SIG-M5 (cell line): Measurements from ENCODE around the gene RRAGD.

ENCODE experiments used
- DNase-seq: peaks from one replicate; lab custom pipeline; 2025; lab: John Stamatoyannopoulos, UW

Gene RRAGD

GRCh38 chr6:89339565-89339964 is 72.5 kb downstream of the RRAGD start:
- no peak for DNase-seq

GRCh38 chr6:89335164-89335563 is 76.9 kb downstream of the RRAGD start:
- no peak for DNase-seq

GRCh38 chr6:89330910-89331309 is 81.2 kb downstream of the RRAGD start:
- no peak for DNase-seq

DNA sequence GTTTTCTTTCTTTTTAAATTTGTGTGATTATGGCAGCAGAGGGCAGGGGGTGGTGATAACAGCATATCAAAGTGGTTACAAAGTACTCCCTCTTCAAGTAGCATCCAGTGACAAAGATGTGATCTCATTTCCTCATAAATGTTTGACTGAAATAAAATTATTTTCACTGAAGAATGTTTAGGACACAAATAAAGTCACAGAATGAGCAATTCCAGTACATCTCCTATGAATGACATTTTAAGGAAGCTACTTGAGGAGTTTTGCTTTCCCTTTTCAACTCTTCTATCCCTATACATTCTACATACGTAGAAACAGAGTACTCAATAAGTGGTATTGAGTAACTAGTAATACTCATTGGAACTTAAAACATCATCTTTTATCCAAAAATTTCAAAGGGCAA is 83.1 kb downstream of the RRAGD start:
- no peak for DNase-seq

DNA sequence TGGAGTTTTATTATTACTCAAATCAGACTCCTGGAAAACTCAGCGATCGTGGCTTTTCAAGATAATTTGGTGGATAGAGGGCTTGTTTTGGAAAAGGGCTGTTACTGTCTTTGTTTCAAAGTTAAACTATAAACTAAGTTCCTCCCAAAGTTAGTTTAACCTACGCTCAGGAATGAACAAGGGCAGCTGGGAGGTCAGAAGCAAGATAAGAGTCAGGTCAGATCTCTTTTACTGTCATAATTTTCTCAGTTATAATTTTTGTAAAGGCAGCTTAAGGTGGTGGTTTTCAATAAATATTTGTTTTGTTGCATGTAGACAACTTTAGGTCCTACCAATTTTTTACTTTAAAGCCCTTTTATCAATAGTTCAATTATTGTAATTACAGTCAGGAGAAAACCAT is 87.8 kb downstream of the RRAGD start:
- no peak for DNase-seq

DNA sequence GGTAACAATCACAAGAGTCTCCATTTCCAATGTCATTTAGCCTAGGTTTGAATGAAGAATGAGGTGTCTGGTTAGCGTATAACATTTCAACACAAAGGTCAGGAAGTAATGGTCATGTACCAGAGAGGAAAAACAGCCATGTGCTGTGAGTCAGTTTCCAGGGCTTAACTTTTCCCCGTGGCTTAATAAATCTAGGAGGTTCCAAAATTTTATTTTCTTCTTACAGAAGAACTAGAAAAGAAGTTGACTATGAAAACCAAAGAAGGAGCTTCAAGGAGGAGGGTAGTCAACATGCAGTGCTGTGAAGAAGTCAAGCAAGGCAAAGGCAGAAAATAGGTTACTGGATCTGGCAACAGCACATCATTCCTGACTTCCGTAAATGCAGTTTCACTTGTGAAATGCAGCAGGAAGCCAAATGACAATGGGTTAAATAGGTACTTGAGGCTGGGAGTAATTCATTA is 88.5 kb downstream of the RRAGD start:
- DNase-seq: peak; percentile 39

DNA sequence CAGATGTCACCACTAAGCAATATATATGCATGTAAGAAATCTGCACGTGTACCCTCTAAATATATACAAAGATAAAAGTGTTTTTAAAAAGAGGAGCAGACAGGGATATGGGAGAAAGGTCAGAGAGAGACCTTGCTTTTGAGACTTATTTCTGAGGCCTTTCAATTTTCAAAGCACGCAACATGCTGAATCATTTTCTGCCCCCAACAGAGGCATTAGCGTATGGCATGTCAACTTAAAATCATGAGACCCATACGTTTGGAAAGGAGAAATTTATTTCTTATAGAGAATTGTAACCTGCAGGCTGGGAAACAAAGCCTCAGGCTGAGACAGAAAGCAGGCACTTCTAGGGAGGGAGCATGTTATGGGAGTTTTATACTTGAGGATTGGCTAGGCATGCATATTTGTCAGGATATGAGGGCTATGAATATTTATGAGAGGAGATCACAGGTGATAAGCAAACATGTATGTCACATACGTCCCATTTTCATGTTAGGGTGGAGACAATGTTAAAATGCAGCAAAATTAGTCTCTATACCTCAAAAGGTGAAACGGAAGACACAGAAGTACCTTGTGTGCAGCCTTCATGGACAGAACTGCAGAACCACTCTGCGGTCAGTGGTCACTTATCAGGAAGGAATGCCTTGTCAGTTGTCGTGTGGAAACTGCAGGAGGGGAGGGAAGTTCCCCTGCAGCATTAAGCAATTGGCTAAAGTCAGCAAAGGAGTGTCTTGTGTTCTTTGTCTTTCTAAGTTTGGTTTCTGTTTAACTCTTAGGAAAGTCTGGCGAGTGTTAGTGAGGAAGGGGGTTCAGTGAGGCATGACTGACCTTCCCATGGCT is 90.7 kb downstream of the RRAGD start:
- no peak for DNase-seq

GRCh38 chr6:89320012-89320559 is 92.0 kb downstream of the RRAGD start:
- no peak for DNase-seq

DNA sequence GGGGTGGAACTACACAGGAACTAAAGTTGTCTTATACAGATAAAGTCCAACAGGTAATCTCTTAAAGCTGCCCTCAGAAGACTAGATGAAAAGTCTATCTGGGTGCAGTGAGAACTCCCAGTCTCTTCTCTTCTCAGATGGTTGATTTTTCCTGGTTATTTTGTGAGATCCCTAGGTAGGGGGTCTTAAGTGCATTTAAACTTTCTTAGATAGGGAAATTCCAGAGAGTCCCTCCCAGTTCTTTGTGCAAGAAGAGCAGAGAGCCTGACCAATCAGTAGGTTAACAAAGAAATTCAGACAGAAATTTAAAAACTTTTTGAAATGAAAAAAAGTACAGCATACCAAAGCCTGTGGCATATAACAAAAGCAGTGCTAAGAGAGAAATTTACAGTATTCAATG is 95.0 kb downstream of the RRAGD start:
- no peak for DNase-seq

GRCh38 chr6:89315249-89315885 is 96.7 kb downstream of the RRAGD start, which contains the start of gene GABRR2:
TSS of gene GABRR2 (minus strand) at chr6:89315299. CDS start at chr6:89315165, 134 bp downstream.
- DNase-seq: no peak

GRCh38 chr6:89314692-89315091 is 97.4 kb downstream of the RRAGD start:
- DNase-seq: no peak
